ENCODE data around the gene EPN3. TPM values are rescaled to one million over a fixed set of nuclear protein-coding genes. Genes with fewer than 3 reads are reported as not detected.

The EPN3 gene
- total RNA-seq, 1 donor from 2014 or later: 92.7 TPM

- no peak for DNase-seq (ENCODE audit: low spot score)
These were observed 34.4 kb downstream of the EPN3 start for GRCh38 chr17:50566886-50567285.

- no peak for DNase-seq (ENCODE audit: low spot score)
These were observed 36.1 kb downstream of the EPN3 start for GRCh38 chr17:50568659-50569058.

GRCh38 chr17:50569592-50569991 is 37.1 kb downstream of the EPN3 start:
- no peak for DNase-seq (ENCODE audit: low spot score)

GRCh38 chr17:50570032-50570431 is 37.5 kb downstream of the EPN3 start:
- DNase-seq (ENCODE audit: low spot score): no peak

- no peak for DNase-seq (ENCODE audit: low spot score)
These were observed 38.0 kb downstream of the EPN3 start for GRCh38 chr17:50570528-50570927.

- DNase-seq (ENCODE audit: low spot score): no peak
These were observed 39.1 kb downstream of the EPN3 start for GRCh38 chr17:50571681-50572080.

- DNase-seq (ENCODE audit: low spot score): no peak
These were observed 40.0 kb downstream of the EPN3 start for GRCh38 chr17:50572541-50572940.

- no peak for DNase-seq (ENCODE audit: low spot score)
These were observed 41.5 kb downstream of the EPN3 start for GRCh38 chr17:50573866-50574611.

- no peak for DNase-seq (ENCODE audit: low spot score)
These were observed 43.2 kb downstream of the EPN3 start for GRCh38 chr17:50575581-50576210.

- no peak for DNase-seq (ENCODE audit: low spot score)
These were observed 44.3 kb downstream of the EPN3 start for GRCh38 chr17:50576864-50577263.

- no peak for DNase-seq (ENCODE audit: low spot score)
These were observed 45.0 kb downstream of the EPN3 start for GRCh38 chr17:50577451-50577954.

GRCh38 chr17:50578173-50578572 is 45.6 kb downstream of the EPN3 start:
- DNase-seq (ENCODE audit: low spot score): no peak

- DNase-seq (ENCODE audit: low spot score): no peak
These were observed 46.9 kb downstream of the EPN3 start for GRCh38 chr17:50579399-50579798.

- no peak for DNase-seq (ENCODE audit: low spot score)
These were observed 48.1 kb downstream of the EPN3 start for GRCh38 chr17:50580646-50581045.

GRCh38 chr17:50581316-50581715 is 48.8 kb downstream of the EPN3 start:
- no peak for DNase-seq (ENCODE audit: low spot score)

- no peak for DNase-seq (ENCODE audit: low spot score)
These were observed 50.2 kb downstream of the EPN3 start for GRCh38 chr17:50582741-50583140.

- DNase-seq (ENCODE audit: low spot score): no peak
These were observed 51.1 kb downstream of the EPN3 start for GRCh38 chr17:50583641-50584040.

- DNase-seq (ENCODE audit: low spot score): no peak
These were observed 51.6 kb downstream of the EPN3 start for GRCh38 chr17:50584116-50584515.

GRCh38 chr17:50584749-50585148 is 52.2 kb downstream of the EPN3 start:
- DNase-seq (ENCODE audit: low spot score): no peak

- DNase-seq (ENCODE audit: low spot score): no peak
These were observed 52.8 kb downstream of the EPN3 start for GRCh38 chr17:50585346-50585745.

- no peak for DNase-seq (ENCODE audit: low spot score)
These were observed 53.4 kb downstream of the EPN3 start for GRCh38 chr17:50585891-50586290.

GRCh38 chr17:50586421-50587247 is 54.1 kb downstream of the EPN3 start:
- DNase-seq (ENCODE audit: low spot score): no peak
